Mesothelial cell of epicardium (in vitro differentiated cells): ENCODE measurements around the gene VAMP2. TPM values are rescaled to one million over a fixed set of nuclear protein-coding genes. Genes with fewer than 3 reads are reported as not detected.

ENCODE experiments used
- DNase-seq, 2 experiments: peaks; one replicate each; pipeline ENCODE4 v3.0.0; 2021; ENCODE audit warnings: low spot score in 2 of 2; ENCODE audit not compliant: unreplicated experiment in 2 of 2
- H3K27ac Mint-ChIP-seq: 2 replicates; pipeline ENCODE4 v1.8.0; 2021; ENCODE audit warnings: mixed read lengths
- H3K27me3 Mint-ChIP-seq: 2 replicates; pipeline ENCODE4 v1.8.0; 2021; ENCODE audit warnings: low read depth, mixed read lengths
- H3K36me3 Mint-ChIP-seq: 2 replicates; pipeline ENCODE4 v1.8.0; 2021; ENCODE audit warnings: mixed read lengths
- H3K4me1 Mint-ChIP-seq: 2 replicates; pipeline ENCODE4 v1.8.0; 2021; ENCODE audit warnings: mixed read lengths
- H3K4me3 Mint-ChIP-seq: 2 replicates; pipeline ENCODE4 v1.8.0; 2021; ENCODE audit warnings: mild to moderate bottlenecking, moderate library complexity, mixed read lengths
- H3K9me3 Mint-ChIP-seq: 2 replicates; pipeline ENCODE4 v1.8.0; 2021; ENCODE audit warnings: mixed read lengths
- total RNA-seq: library from RNA; stranded (reverse); gene quantifications from 3 replicates; pipeline ENCODE4 v1.2.1, GENCODE V29; 2021
- TF ChIP-seq, protein P1 (sequence below): fragments of 200-600 bp; sonication (generic); IDR thresholded peaks from one replicate; pipeline ENCODE4 v1.5.0; 2021; ENCODE audit warnings: antibody characterized with exemption; ENCODE audit not compliant: unreplicated experiment

VAMP2 gene
- total RNA-seq, 1 donor from 2014 or later, result 54.8 TPM

GRCh38 chr17:8121681-8122421 is 40.9 kb downstream of the VAMP2 start:
- H3K4me1 Mint-ChIP-seq, result peaks cover 56% of the 10 kb centered on the region
- H3K27ac Mint-ChIP-seq, result no peak overlapping the region
- no peaks in the 10 kb centered on the region for H3K9me3 Mint-ChIP-seq
- peak in 1 of 2 experiments; percentile 69 for DNase-seq
- peaks cover 71% of the 10 kb centered on the region for H3K27me3 Mint-ChIP-seq
- H3K4me3 Mint-ChIP-seq, result peak overlapping the region; percentile 78
- H3K36me3 Mint-ChIP-seq, result no peaks in the 10 kb centered on the region
- TF ChIP-seq, protein P1, sequence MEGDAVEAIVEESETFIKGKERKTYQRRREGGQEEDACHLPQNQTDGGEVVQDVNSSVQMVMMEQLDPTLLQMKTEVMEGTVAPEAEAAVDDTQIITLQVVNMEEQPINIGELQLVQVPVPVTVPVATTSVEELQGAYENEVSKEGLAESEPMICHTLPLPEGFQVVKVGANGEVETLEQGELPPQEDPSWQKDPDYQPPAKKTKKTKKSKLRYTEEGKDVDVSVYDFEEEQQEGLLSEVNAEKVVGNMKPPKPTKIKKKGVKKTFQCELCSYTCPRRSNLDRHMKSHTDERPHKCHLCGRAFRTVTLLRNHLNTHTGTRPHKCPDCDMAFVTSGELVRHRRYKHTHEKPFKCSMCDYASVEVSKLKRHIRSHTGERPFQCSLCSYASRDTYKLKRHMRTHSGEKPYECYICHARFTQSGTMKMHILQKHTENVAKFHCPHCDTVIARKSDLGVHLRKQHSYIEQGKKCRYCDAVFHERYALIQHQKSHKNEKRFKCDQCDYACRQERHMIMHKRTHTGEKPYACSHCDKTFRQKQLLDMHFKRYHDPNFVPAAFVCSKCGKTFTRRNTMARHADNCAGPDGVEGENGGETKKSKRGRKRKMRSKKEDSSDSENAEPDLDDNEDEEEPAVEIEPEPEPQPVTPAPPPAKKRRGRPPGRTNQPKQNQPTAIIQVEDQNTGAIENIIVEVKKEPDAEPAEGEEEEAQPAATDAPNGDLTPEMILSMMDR, result no peak

GRCh38 chr17:8121407-8121680 is 41.4 kb downstream of the VAMP2 start:
- Mint-ChIP-seq H3K4me1 (peaks cover 53% of the 10 kb centered on the region), H3K27me3 (peaks cover 75% of the 10 kb centered on the region), H3K36me3 (no peaks in the 10 kb centered on the region), H3K9me3 (no peaks in the 10 kb centered on the region), H3K27ac (no peak overlapping the region), H3K4me3 (peak overlapping the region; percentile 92)
- TF ChIP-seq, protein P1, result no peak
- DNase-seq, result no peak

- H3K27ac Mint-ChIP-seq, result peak overlapping the region; percentile 87
- peak in 1 of 2 experiments; percentile 70 for DNase-seq
- TF ChIP-seq, protein P1, result no peak
- H3K4me3 Mint-ChIP-seq, result peak overlapping the region; percentile 92
- no peaks in the 10 kb centered on the region for H3K36me3 Mint-ChIP-seq
- peaks cover 53% of the 10 kb centered on the region for H3K4me1 Mint-ChIP-seq
- peaks cover 80% of the 10 kb centered on the region for H3K27me3 Mint-ChIP-seq
- no peaks in the 10 kb centered on the region for H3K9me3 Mint-ChIP-seq
Measured at GRCh38 chr17:8120520-8121406, 42.0 kb downstream of the VAMP2 start.

DNA sequence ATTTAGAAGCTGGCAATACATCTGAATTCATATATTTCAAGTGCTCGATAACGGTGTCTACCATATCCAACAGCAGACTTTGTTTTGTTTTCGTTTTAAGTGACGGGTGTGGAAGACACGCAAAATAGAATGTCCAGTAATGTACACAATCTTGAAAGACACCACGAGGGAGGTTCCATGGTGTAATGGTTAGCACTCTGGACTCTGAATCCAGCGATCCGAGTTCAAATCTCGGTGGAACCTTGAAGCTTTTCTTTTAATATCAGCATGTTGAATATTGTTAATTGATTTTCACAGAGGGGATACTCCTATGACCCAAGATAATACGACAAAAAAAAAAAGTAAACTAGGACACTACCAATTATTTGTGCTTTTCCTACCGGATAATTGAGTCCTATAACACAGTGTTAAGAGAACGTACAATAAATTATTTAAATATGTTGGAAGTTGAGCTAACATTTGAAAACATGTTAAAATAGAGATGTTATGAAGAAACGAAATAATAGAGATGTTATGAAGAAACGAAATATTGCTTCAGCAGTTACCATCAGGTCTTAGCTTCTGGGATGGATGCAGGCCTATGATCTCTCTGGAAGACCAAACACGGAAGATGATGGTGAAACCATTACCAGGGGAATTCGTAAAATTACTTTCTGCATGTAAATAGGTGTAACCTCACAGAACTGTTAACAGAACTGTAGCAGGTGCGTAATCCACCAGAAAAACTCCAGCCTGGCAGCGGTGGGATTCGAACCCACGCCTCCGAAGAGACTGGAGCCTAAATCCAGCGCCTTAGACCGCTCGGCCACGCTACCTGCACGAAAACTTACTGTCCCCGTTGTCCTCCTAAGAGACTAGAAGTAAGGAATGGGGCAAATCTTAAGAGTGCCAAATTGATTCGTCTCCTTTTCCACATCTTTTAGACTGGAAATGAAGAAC is 42.9 kb downstream of the VAMP2 start:
- peak overlapping the region; percentile 92 for H3K4me3 Mint-ChIP-seq
- H3K4me1 Mint-ChIP-seq, result peaks cover 47% of the 10 kb centered on the region
- peaks cover 80% of the 10 kb centered on the region for H3K27me3 Mint-ChIP-seq
- DNase-seq, result peak; percentile 65 to 94
- peak overlapping the region; percentile 87 for H3K27ac Mint-ChIP-seq
- no peaks in the 10 kb centered on the region for H3K9me3 Mint-ChIP-seq
- TF ChIP-seq, protein P1, result no peak
- H3K36me3 Mint-ChIP-seq, result no peaks in the 10 kb centered on the region

DNA sequence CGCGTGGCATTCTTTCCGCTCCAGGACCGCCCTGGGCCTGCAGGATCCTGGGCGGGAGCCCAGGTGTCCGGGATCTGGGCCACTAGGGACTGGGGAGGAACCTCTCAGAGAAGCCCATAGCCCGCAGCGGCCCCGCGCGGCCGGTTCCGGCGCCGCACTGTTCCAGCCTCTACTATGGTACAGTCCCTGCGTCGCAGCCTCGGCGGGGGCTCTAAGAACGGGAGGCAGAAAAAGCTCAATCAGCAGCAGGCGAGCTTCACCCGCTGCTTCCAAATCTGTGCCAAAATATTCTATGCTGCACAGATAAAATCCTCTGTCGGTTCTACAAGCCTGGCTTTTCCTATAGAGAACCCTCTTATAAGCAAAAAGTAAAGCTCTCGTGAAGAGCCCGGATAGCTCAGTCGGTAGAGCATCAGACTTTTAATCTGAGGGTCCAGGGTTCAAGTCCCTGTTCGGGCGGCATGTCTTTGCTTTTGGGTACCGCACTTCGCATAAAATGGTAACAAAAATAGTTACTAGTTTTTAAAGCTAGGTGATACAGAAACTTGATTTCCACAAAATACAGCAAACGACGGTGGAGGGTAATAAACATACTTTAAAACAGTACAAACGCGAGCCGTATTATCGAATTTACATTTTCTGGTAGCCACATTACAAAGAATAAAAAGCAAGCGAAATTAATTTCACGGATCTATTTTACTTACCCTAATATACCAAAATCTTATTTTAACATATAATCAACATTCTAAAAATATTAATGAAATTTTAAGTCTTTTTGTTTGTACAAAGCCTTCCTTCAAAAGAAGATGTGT is 43.8 kb downstream of the VAMP2 start:
- DNase-seq, result peak; percentile 69 to 86
- H3K27me3 Mint-ChIP-seq, result peaks cover 80% of the 10 kb centered on the region
- TF ChIP-seq, protein P1, result peak; percentile 76
- peak overlapping the region; percentile 96 for H3K27ac Mint-ChIP-seq
- peaks cover 38% of the 10 kb centered on the region for H3K4me1 Mint-ChIP-seq
- no peaks in the 10 kb centered on the region for H3K9me3 Mint-ChIP-seq
- H3K36me3 Mint-ChIP-seq, result no peaks in the 10 kb centered on the region
- peak overlapping the region; percentile 92 for H3K4me3 Mint-ChIP-seq
